Memory B cell (primary cell): Measurements from ENCODE around the gene GRK2.
"Not testable (repeated sequence)": the region's sequence is repeated elsewhere in the genome, so short reads cannot be mapped to it uniquely, and the experiment has no call there.

Source experiments
- ATAC-seq: fragments of 150-1000 bp; cut with Tn5 transposase; 2 replicates; pipeline ENCODE4 v1.10.0; 2021; ENCODE audit warnings: low read depth, mild to moderate bottlenecking, moderate library complexity
- DNase-seq, 2 donors: peaks; one replicate each; pipeline ENCODE4 v3.0.0; 2022; ENCODE audit warnings: low spot score in 2 of 2
- H3K27ac Mint-ChIP-seq: one replicate; pipeline ENCODE4 v1.8.0; 2022; ENCODE audit warnings: mild to moderate bottlenecking, moderate library complexity, mixed read lengths
- H3K27me3 Mint-ChIP-seq: one replicate; pipeline ENCODE4 v1.8.0; 2022; ENCODE audit warnings: mixed read lengths
- H3K36me3 Mint-ChIP-seq: one replicate; pipeline ENCODE4 v1.8.0; 2022; ENCODE audit warnings: mild to moderate bottlenecking, mixed read lengths
- H3K4me1 Mint-ChIP-seq: one replicate; pipeline ENCODE4 v1.8.0; 2022; ENCODE audit warnings: mixed read lengths
- H3K4me3 Mint-ChIP-seq: one replicate; pipeline ENCODE4 v1.8.0; 2022; ENCODE audit warnings: mild to moderate bottlenecking, moderate library complexity, mixed read lengths
- H3K9me3 Mint-ChIP-seq: one replicate; pipeline ENCODE4 v1.8.0; 2022; ENCODE audit warnings: mixed read lengths

Gene GRK2

DNA sequence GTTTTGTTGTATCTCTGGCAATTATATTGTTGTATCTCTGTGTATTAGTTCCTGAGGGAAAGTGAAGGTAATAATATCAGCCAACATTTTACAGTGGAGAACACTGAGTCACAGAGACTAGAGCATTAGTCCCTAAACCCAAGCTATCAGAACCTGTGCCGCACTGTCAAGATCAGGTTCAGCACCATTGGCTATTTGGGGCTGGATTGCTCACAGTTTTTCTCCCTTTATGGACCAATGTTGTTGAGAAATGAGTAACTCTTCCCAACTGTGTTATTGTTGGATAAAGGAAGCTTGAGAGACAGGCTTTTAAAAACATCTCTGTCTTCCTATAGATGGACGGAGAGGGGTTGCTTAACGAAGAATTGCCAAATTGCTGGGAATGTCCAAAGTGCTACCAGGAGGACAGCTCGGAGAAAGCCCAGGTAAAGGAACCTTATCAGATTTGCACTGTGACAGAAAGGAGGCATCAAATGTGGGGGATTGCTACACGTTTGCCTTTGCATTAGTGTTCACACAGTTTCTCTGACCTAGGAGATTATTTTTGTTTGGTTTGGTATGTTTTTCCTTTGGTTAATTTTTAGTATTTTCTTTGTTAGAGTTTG lies 18.2 kb upstream of the GRK2 start:
- peaks cover 49% of the 10 kb centered on the region for H3K36me3 Mint-ChIP-seq
- peak overlapping the region; percentile 28 for H3K27ac Mint-ChIP-seq
- no peak for DNase-seq
- H3K4me1 Mint-ChIP-seq = peaks cover 16% of the 10 kb centered on the region
- H3K27me3 Mint-ChIP-seq = no peaks in the 10 kb centered on the region
- no peak for ATAC-seq
- no peak overlapping the region for H3K4me3 Mint-ChIP-seq
- H3K9me3 Mint-ChIP-seq = no peaks in the 10 kb centered on the region

DNA sequence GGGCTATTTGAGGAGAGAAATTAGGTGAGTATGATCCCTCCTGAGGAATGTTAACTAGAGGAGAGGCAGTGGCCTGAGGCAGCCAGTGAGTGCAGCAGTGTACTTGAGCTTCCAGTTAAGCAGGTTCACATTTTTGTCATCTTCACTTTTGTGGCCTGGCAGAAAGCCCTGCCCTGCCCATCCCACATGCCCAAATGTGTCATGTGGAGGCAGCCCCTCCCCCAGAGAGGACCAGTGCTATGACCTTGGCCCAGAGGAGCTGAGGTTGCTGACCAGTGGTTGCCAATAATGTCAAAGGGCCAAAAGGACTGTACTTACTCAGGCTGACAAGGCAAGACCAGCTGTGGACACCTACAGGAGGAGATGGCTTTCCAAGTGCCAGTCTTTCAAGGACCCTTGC lies 17.6 kb upstream of the GRK2 start:
- ATAC-seq = no peak
- DNase-seq = no peak
- H3K4me3 Mint-ChIP-seq = no peak overlapping the region
- peak overlapping the region; percentile 28 for H3K27ac Mint-ChIP-seq
- H3K27me3 Mint-ChIP-seq = no peaks in the 10 kb centered on the region
- peaks cover 20% of the 10 kb centered on the region for H3K4me1 Mint-ChIP-seq
- H3K36me3 Mint-ChIP-seq = peaks cover 51% of the 10 kb centered on the region
- H3K9me3 Mint-ChIP-seq = no peaks in the 10 kb centered on the region

DNA sequence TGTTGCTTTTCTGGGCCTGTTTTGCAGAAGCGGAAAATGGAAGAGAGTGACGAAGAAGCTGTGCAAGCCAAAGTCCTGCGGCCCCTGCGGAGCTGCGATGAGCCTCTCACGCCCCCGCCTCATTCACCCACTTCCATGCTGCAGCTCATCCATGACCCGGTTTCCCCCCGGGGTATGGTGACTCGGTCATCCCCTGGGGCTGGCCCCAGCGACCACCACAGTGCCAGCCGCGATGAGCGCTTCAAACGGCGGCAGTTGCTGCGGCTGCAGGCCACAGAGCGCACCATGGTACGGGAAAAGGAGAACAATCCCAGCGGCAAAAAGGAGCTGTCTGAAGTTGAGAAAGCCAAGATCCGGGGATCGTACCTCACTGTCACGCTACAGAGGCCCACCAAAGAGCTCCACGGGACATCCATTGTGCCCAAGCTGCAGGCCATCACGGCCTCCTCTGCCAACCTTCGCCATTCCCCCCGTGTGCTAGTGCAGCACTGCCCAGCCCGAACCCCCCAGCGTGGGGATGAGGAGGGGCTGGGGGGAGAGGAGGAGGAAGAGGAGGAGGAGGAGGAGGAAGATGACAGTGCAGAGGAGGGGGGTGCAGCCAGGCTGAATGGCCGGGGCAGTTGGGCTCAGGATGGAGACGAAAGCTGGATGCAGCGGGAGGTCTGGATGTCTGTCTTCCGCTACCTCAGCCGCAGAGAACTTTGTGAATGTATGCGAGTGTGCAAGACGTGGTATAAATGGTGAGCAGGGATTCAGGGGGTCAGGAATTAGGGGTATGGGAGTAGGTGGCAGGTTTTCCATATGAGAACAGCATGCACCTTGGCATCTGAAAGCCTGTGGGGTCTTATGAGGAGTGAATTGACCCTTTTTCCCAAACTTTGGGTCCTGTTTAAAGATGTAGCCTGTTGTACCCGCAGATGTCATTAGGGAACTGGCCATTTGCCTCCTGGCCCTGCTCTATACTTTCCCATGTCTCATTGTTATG lies 15.9 kb upstream of the GRK2 start:
- Mint-ChIP-seq H3K4me1 (peaks cover 14% of the 10 kb centered on the region), H3K9me3 (no peaks in the 10 kb centered on the region), H3K4me3 (no peak overlapping the region), H3K36me3 (peaks cover 52% of the 10 kb centered on the region), H3K27ac (peak overlapping the region; percentile 69), H3K27me3 (no peaks in the 10 kb centered on the region)
- DNase-seq = no peak
- no peak for ATAC-seq

DNA sequence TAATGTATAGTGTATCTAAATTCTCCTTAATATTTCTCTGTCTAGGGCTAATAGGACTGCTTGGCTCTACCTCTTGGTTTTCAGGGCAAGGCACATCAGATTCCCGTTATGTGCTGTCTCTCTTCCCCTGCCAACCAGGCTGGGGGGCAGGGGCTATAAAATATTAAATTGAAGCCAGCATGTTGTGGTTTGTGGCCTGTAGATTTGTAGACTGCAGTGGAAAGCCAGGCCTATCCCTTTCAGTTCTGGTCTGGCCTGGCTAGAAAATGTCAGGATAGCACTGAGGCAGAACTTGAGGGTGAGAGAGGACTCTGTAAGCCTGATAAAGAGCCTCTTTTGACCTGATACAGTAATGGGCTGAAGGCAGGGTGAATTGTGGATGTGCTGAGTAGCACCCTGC lies 14.4 kb upstream of the GRK2 start:
- H3K36me3 Mint-ChIP-seq = peaks cover 48% of the 10 kb centered on the region
- H3K27ac Mint-ChIP-seq = no peak overlapping the region
- H3K4me1 Mint-ChIP-seq = peaks cover 19% of the 10 kb centered on the region
- no peaks in the 10 kb centered on the region for H3K27me3 Mint-ChIP-seq
- no peaks in the 10 kb centered on the region for H3K9me3 Mint-ChIP-seq
- DNase-seq (no peak), ATAC-seq (no peak)
- H3K4me3 Mint-ChIP-seq = no peak overlapping the region

DNA sequence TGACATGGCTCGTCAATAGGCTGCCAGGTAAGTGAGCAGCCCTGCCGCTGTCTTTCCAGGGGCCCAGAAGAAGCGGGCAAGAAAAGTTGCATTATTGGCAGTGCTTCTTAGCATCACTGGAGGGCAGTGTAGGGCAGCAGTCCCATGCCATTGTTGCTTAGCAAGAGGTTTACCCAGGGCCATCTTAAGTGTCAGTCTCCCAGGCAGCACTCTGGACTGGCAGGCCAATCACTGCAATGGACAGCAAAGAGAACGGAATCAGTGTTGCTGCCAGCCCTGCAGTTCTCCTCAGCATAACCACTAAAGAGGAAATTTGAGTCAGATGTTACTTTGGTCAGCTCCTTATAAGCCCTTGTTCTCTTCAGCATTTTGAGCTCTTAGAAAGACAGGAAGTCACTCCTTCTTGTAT lies 13.4 kb upstream of the GRK2 start:
- H3K36me3 Mint-ChIP-seq = peaks cover 47% of the 10 kb centered on the region
- peaks cover 19% of the 10 kb centered on the region for H3K4me1 Mint-ChIP-seq
- DNase-seq (no peak), ATAC-seq (peak; percentile 75)
- no peaks in the 10 kb centered on the region for H3K27me3 Mint-ChIP-seq
- no peak overlapping the region for H3K4me3 Mint-ChIP-seq
- H3K27ac Mint-ChIP-seq = peak overlapping the region; percentile 64
- no peaks in the 10 kb centered on the region for H3K9me3 Mint-ChIP-seq

DNA sequence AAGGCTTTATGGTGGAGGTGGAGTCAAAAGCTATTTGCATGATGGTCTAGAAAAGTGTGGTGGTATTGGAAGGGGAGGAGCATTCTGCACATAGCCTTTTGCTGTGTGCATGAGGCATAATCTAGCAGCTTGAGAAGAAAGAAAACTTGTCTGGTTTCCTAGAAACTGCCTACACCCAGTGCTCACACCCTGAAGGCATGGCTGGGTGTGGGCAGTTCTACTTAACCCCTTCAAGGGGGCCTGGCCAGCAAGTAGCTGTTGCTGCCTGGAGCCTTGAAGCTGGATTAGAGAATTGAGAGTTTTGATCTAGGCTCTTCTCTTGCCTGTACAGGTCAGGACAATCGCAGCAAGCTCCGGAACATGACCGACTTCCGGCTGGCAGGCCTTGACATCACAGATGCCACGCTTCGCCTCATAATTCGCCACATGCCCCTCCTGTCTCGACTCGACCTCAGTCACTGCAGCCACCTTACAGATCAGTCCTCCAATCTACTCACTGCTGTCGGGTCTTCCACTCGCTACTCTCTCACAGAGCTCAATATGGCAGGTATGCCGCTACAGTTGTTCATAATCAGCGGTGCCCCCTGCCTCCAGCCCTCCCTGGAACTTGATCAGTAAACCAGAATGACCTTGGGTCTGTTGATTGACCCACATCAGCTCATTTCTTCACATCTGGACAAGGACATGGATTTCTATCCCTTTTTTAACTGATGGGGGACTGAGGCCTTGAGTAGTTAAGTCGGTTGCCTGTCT lies 12.2 kb upstream of the GRK2 start:
- Mint-ChIP-seq H3K27ac (no peak overlapping the region), H3K4me3 (no peak overlapping the region), H3K36me3 (peaks cover 40% of the 10 kb centered on the region), H3K27me3 (no peaks in the 10 kb centered on the region), H3K9me3 (no peaks in the 10 kb centered on the region), H3K4me1 (peaks cover 19% of the 10 kb centered on the region)
- DNase-seq (no peak), ATAC-seq (no peak)

DNA sequence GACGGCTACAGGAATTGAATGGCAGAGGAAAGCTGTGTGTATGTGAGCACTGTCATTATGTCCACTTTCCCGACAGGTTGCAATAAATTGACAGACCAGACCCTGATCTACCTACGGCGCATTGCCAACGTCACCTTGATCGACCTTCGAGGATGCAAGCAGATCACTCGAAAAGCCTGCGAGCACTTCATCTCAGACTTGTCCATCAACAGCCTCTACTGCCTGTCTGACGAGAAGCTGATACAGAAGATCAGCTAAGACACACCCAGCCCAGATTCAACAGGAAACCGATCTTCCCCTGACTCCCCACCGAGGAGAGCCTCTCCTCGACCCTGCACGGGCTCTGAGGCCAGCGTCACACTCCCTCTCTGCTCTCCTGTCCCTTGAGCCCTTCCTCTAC lies 11.5 kb upstream of the GRK2 start:
- Mint-ChIP-seq H3K4me1 (peaks cover 22% of the 10 kb centered on the region), H3K36me3 (peaks cover 32% of the 10 kb centered on the region), H3K27ac (no peak overlapping the region)

DNA sequence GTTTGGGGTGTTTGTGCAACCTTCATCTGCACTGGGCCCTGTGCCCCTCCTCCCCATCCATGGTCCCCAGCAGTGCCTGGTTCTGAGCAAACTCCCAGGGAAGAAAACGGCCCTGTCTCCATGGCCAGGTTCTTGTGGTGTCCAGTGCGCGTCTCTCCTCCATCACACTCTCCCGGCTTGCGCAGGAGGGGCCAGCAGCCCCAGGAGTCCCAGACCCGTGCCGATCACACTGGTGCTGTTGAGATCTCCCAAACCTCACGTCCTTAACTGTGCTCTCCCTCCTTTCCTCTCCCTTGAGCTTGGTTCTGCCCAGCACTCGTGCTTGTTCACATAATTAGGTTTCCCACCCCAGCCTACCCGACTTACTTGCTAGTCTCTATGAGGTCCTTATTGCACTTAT lies 10.9 kb upstream of the GRK2 start:
- no peak for DNase-seq
- H3K36me3 Mint-ChIP-seq = peaks cover 30% of the 10 kb centered on the region
- H3K27ac Mint-ChIP-seq = no peak overlapping the region
- H3K4me1 Mint-ChIP-seq = peaks cover 23% of the 10 kb centered on the region
- no peaks in the 10 kb centered on the region for H3K27me3 Mint-ChIP-seq
- H3K4me3 Mint-ChIP-seq = no peak overlapping the region
- ATAC-seq = no peak
- no peaks in the 10 kb centered on the region for H3K9me3 Mint-ChIP-seq

More for the DNA sequence above, 11.5 kb upstream of the GRK2 start:
- ATAC-seq (no peak), DNase-seq (no peak)
- Mint-ChIP-seq H3K27me3 (no peaks in the 10 kb centered on the region), H3K4me3 (no peak overlapping the region), H3K9me3 (no peaks in the 10 kb centered on the region)

DNA sequence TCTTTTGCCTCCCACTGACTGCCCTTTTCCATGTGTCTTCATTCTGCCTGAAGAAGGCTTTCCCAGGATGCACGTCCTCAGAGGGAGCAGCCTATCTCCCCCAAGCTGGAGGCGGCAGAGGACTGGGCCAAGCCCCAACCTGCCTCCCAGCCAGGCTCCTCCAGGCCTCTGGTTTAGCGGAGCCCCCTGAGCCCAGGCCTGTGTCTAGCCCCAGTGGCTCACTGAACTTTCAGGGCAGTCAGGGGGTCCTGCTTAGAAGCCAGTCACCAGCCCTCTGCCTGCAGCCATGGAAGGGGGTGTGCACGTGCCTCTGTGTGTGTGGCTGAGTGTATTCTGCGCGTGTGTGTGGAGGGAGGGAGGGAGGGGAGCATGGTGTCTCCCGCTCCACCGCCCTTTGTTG lies 10.4 kb upstream of the GRK2 start:
- H3K27ac Mint-ChIP-seq = no peak overlapping the region
- no peak overlapping the region for H3K4me3 Mint-ChIP-seq
- peaks cover 22% of the 10 kb centered on the region for H3K4me1 Mint-ChIP-seq
- ATAC-seq (no peak), DNase-seq (no peak)
- no peaks in the 10 kb centered on the region for H3K27me3 Mint-ChIP-seq
- no peaks in the 10 kb centered on the region for H3K9me3 Mint-ChIP-seq
- peaks cover 26% of the 10 kb centered on the region for H3K36me3 Mint-ChIP-seq

DNA sequence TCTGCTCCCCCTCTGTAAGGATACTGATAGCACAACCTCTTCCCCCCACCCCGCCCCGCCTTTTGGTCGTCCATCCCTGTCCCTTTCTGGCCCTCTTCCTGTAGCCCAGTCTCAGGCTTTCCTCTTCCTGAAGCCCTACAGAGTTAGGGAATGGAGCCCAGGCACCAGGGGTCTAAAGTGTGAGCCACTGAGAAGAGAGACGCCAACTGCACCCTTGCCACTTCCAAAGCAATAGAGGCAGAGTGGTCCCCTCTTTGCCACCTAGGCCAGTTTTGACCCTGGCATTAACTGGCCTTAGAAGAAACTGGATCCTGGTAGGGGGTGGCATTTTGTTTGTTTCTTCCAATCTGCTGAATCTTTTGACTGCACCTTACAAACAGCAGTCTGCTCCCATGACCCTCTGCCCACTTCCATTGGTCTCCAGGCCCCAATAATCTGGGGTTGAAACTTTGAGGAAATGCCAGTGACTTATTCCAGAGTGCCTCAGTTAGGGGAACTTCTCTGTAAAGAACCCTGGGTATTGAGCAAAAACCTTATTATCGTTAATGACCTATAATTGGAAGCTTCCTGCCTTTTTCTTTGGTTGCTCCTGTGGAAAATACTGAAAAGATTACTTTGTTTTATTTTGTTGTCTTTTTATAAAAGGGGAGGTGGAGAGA lies 9.7 kb upstream of the GRK2 start:
- no peak overlapping the region for H3K4me3 Mint-ChIP-seq
- no peaks in the 10 kb centered on the region for H3K9me3 Mint-ChIP-seq
- H3K27ac Mint-ChIP-seq = peak overlapping the region; percentile 41
- DNase-seq = no peak
- H3K36me3 Mint-ChIP-seq = peaks cover 26% of the 10 kb centered on the region
- H3K27me3 Mint-ChIP-seq = peaks cover 2% of the 10 kb centered on the region
- ATAC-seq = no peak
- H3K4me1 Mint-ChIP-seq = peaks cover 26% of the 10 kb centered on the region

DNA sequence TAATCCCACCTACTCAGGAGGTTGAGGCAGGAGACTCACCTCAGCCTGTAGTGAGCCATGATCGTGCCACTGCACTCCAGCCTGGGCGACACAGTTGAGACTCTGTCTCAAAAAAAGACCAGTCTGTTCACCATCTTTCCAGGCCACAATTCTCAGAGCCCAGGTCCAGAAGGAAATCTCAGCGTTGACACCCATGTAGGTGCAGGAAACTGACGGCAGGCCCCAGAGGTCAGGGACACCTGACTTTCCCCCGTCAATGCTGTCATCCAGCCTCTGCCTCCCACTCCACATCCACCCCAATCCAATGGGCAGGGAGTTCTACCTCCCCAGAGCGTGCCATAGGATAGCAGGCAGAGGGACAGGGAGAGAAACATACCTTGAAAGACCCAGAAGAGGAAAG lies 5.9 kb upstream of the GRK2 start:
- peaks cover 5% of the 10 kb centered on the region for H3K27me3 Mint-ChIP-seq
- no peak for ATAC-seq
- H3K27ac Mint-ChIP-seq = no peak overlapping the region
- H3K36me3 Mint-ChIP-seq = peaks cover 5% of the 10 kb centered on the region
- no peak for DNase-seq
- H3K4me1 Mint-ChIP-seq = peaks cover 25% of the 10 kb centered on the region
- no peaks in the 10 kb centered on the region for H3K9me3 Mint-ChIP-seq
- no peak overlapping the region for H3K4me3 Mint-ChIP-seq

DNA sequence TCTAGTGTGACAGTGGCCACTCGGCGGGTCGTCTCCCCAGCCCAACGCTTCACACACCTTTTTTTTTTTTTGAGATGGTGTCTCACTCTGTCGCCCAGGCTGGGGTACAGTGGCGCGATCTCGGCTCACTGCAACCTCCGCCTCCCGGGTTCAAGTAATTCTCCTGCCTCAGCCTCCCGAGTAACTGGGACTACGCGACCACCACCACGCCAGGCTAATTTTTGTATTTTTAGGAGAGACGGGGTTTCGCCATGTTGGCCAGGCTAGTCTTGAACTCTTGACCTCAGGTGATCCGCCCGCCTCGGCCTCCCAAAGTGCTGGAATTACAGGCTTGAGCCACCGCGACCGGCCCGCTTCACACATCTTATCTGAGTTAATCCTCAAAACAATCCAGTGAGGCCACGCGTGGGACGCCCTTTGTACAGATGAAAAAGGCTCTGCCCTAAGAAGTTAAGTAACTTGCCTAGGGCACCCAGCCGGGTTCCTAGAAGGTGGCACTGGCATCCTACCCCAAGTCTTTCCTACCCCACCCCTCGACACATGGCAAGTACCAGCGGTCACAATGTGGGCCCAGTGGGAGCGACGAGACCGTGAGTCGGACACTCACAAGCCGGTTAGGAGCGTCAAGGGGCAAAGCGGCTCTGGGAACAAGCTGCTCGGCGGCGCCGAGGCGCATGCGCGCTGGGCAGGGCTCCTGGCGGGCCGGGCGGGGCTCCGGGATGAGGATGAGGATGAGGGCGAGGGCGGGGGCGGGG lies 5.2 kb upstream of the GRK2 start:
- H3K27ac Mint-ChIP-seq, H3K9me3 Mint-ChIP-seq, DNase-seq, H3K27me3 Mint-ChIP-seq, ATAC-seq, H3K36me3 Mint-ChIP-seq: not testable (repeated sequence)
- H3K4me1 Mint-ChIP-seq = peaks cover 26% of the 10 kb centered on the region
- peak overlapping the region; percentile 12 for H3K4me3 Mint-ChIP-seq

DNA sequence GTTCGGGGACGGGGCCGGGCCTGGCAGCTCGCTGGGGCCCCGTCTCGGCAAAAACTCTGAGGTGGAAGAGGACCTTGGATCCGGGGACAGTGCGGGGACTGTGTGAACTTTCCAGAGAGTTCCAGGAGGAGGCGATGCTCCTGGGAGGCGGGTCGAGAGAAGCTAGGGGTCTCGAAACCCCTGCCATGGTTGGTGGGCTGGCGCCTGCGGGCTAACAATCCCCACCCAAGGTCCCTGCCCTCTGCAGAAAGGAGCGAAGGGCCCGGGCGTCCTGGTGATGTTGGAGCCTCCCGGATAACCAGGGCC lies 4.7 kb upstream of the GRK2 start:
- no peaks in the 10 kb centered on the region for H3K9me3 Mint-ChIP-seq
- DNase-seq (no peak), ATAC-seq (no peak)
- H3K36me3 Mint-ChIP-seq = peaks cover 2% of the 10 kb centered on the region
- H3K4me3 Mint-ChIP-seq = no peak overlapping the region
- H3K4me1 Mint-ChIP-seq = peaks cover 26% of the 10 kb centered on the region
- no peak overlapping the region for H3K27ac Mint-ChIP-seq
- H3K27me3 Mint-ChIP-seq = peaks cover 5% of the 10 kb centered on the region
